C4-2B (cell line): ENCODE measurements around the gene ECPAS.

Experiments used
- H3K27ac ChIP-seq: fragments of 450-650 bp; 2 replicates; pipeline ENCODE4 v1.5.1; 2017
- CTCF ChIP-seq: fragments of 450-650 bp; conservative IDR thresholded peaks from 2 replicates; pipeline ENCODE4 v1.5.1; 2017; ENCODE audit warnings: mild to moderate bottlenecking
- ZFX ChIP-seq: fragments of 450-650 bp; IDR thresholded peaks from 2 replicates; pipeline ENCODE4 v1.6.1; 2017

ECPAS gene

GRCh38 chr9:111399211-111399739, 84.9 kb downstream of the ECPAS start:
- H3K27ac ChIP-seq = no peak overlapping the region
- no peak for TF ChIP-seq CTCF
- no peak for TF ChIP-seq ZFX

- TF ChIP-seq ZFX (no peak), CTCF (no peak)
- no peak overlapping the region for H3K27ac ChIP-seq
These were observed 90.2 kb downstream of the ECPAS start for GRCh38 chr9:111393971-111394370.

- no peak overlapping the region for H3K27ac ChIP-seq
- TF ChIP-seq CTCF = no peak
- no peak for TF ChIP-seq ZFX
These were observed 94.8 kb downstream of the ECPAS start for GRCh38 chr9:111389406-111389805.

- TF ChIP-seq CTCF = no peak
- TF ChIP-seq ZFX = no peak
- no peak overlapping the region for H3K27ac ChIP-seq
These were observed 97.8 kb downstream of the ECPAS start for GRCh38 chr9:111386386-111386785.

GRCh38 chr9:111381006-111381405, 103.2 kb downstream of the ECPAS start:
- TF ChIP-seq CTCF (no peak), ZFX (no peak)
- no peak overlapping the region for H3K27ac ChIP-seq

- H3K27ac ChIP-seq = no peak overlapping the region
- TF ChIP-seq CTCF (no peak), ZFX (no peak)
These were observed 108.2 kb downstream of the ECPAS start for GRCh38 chr9:111375817-111376564.

GRCh38 chr9:111375062-111375461, 109.1 kb downstream of the ECPAS start:
- H3K27ac ChIP-seq = no peak overlapping the region
- TF ChIP-seq CTCF (no peak), ZFX (no peak)
